Esophagus mucosa (tissue), 1 donor: ENCODE results near the gene KAT6B. TPM values are rescaled to one million over a fixed set of nuclear protein-coding genes. Genes with fewer than 3 reads are reported as not detected.

Experiments
- ATAC-seq: fragments of 200-7000 bp; cut with Tn5 transposase; one replicate; pipeline ENCODE4 v1.9.1; 2020
- total RNA-seq: library from RNA; stranded (reverse); gene quantifications from one replicate; pipeline ENCODE4 v1.2.4, GENCODE V29; 2023
- donor health status: DM: yes; HTN: yes; CAD: no.

The KAT6B gene
- total RNA-seq, 1 donor from 2014 or later: 17.3 TPM

GRCh38 chr10:75072727-75073126 lies 246.3 kb downstream of the KAT6B start:
- no peak for ATAC-seq

GRCh38 chr10:75073442-75073841 lies 247.0 kb downstream of the KAT6B start:
- no peak for ATAC-seq

- ATAC-seq: no peak
Observed at GRCh38 chr10:75074711-75075445, 248.5 kb downstream of the KAT6B start.

GRCh38 chr10:75076348-75076747 lies 249.9 kb downstream of the KAT6B start:
- no peak for ATAC-seq

DNA sequence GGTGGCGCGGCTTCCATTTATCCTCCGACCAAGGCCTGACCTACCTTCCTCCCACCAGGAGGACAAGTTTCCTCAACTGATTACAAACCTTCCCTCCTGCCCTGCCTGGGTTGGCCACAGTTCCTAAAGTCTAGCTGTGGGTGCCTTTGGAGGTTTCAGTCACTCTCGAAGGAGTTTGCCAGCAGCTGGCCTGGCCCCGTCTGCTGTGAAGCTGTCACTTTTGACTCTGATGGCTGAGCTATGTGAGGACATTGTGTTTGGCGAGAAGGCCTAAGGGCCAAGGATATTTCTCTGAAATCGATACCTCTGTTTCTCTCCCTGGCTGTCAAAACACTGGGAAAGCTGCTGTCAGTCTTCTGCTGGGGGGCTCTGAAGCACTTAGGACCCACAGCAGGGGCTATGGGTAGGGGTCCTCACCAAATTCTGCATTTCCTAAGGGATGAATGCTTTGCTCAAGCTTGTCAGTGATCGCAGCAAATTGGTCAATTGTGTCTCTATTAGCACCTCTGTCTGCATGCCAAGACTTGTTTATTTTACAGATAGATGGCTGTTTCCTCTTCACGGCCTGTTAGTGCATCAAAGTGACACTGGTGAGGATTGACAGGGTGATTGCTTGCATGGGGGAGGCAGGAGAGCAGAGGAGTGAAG lies 253.2 kb downstream of the KAT6B start:
- no peak for ATAC-seq

GRCh38 chr10:75080554-75080953 lies 254.2 kb downstream of the KAT6B start:
- no peak for ATAC-seq

- ATAC-seq: peak; percentile 7
Observed at GRCh38 chr10:75081379-75081778, 255.0 kb downstream of the KAT6B start.
